ENCODE data around the gene TWNK.

TWNK gene

GRCh38 chr10:101005361-101005760 lies 18.0 kb downstream of the TWNK start:
- no peak overlapping the region for H3K9ac ChIP-seq (ENCODE audit: low read length in 2 of 2)

DNA sequence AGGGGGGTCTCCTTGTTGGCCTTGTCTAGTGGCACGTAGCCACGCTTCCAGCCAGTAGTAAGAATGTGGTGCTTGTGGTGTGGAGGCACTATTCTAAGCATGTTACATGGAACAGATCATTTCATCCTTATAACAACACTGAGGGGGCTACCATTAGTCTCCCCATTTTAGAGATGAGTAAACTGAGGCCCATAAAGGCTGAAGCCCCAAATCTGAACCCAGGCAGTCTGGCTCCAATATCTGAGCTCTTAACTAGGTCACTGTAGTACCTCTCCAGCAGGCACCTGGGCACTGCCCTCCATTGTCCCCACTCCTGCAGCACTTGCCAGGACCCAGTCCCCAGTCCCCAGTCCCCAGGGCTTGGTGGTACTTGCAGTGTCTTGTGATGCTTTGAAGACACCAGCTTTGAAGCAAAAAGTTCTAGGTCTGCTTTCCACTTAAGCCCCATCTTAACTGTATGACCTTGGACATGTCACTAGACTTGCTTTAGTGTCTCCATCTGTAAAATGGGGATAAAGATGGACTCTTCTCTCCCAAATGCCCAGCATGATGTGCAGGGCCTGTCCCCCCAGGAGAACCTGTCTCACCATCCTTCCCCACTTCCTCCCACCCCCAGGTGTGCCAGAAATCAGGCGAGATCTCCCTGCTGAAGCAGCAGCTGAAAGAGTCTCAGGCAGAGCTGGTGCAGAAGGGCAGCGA lies 18.7 kb downstream of the TWNK start:
- Histone ChIP-seq H3K9me3 (ENCODE audit: control insufficient read depth in 2 of 2, low read length in 2 of 2) (no peaks in the 10 kb centered on the region), H3K9ac (ENCODE audit: low read length in 2 of 2) (no peak overlapping the region), H3K27ac (ENCODE audit: low read length) (no peak overlapping the region), H3K36me3 (ENCODE audit: control insufficient read depth in 2 of 2, insufficient read depth in 2 of 2, low read length in 2 of 2) (peaks cover 25 to 26% of the 10 kb centered on the region in 2 donors), H3K27me3 (ENCODE audit: control insufficient read depth in 1 of 2, insufficient read depth in 2 of 2, low read length in 2 of 2) (no peaks in the 10 kb centered on the region), H3K4me1 (ENCODE audit: control insufficient read depth, insufficient read depth, low read length) (peaks cover 47% of the 10 kb centered on the region), H3K4me3 (ENCODE audit: low read length in 2 of 2) (no peak overlapping the region)

More at GRCh38 chr10:101005361-101005760, 18.0 kb downstream of the TWNK start:
- H3K36me3 ChIP-seq (ENCODE audit: control insufficient read depth in 2 of 2, insufficient read depth in 2 of 2, low read length in 2 of 2): peaks cover 25 to 26% of the 10 kb centered on the region in 2 donors
- no peaks in the 10 kb centered on the region for H3K27me3 ChIP-seq (ENCODE audit: control insufficient read depth in 1 of 2, insufficient read depth in 2 of 2, low read length in 2 of 2)
- no peaks in the 10 kb centered on the region for H3K9me3 ChIP-seq (ENCODE audit: control insufficient read depth in 2 of 2, low read length in 2 of 2)
- H3K4me3 ChIP-seq (ENCODE audit: low read length in 2 of 2): no peak overlapping the region
- H3K27ac ChIP-seq (ENCODE audit: low read length): no peak overlapping the region
- peaks cover 53% of the 10 kb centered on the region for H3K4me1 ChIP-seq (ENCODE audit: control insufficient read depth, insufficient read depth, low read length)

- peaks cover 41% of the 10 kb centered on the region for H3K4me1 ChIP-seq (ENCODE audit: control insufficient read depth, insufficient read depth, low read length)
- no peaks in the 10 kb centered on the region for H3K27me3 ChIP-seq (ENCODE audit: control insufficient read depth in 1 of 2, insufficient read depth in 2 of 2, low read length in 2 of 2)
- no peaks in the 10 kb centered on the region for H3K9me3 ChIP-seq (ENCODE audit: control insufficient read depth in 2 of 2, low read length in 2 of 2)
- H3K4me3 ChIP-seq (ENCODE audit: low read length in 2 of 2): no peak overlapping the region
- H3K27ac ChIP-seq (ENCODE audit: low read length): no peak overlapping the region
- H3K36me3 ChIP-seq (ENCODE audit: control insufficient read depth in 2 of 2, insufficient read depth in 2 of 2, low read length in 2 of 2): peaks cover 25 to 26% of the 10 kb centered on the region in 2 donors
- H3K9ac ChIP-seq (ENCODE audit: low read length in 2 of 2): no peak overlapping the region
These were observed 19.3 kb downstream of the TWNK start for GRCh38 chr10:101006593-101007098.

GRCh38 chr10:101007099-101007711 lies 19.9 kb downstream of the TWNK start:
- no peak overlapping the region for H3K9ac ChIP-seq (ENCODE audit: low read length in 2 of 2)
- peaks cover 39% of the 10 kb centered on the region for H3K4me1 ChIP-seq (ENCODE audit: control insufficient read depth, insufficient read depth, low read length)
- H3K9me3 ChIP-seq (ENCODE audit: control insufficient read depth in 2 of 2, low read length in 2 of 2): no peaks in the 10 kb centered on the region
- peaks cover 25 to 26% of the 10 kb centered on the region in 2 donors for H3K36me3 ChIP-seq (ENCODE audit: control insufficient read depth in 2 of 2, insufficient read depth in 2 of 2, low read length in 2 of 2)
- peak overlapping the region; percentile 31 for H3K27ac ChIP-seq (ENCODE audit: low read length)
- H3K4me3 ChIP-seq (ENCODE audit: low read length in 2 of 2): no peak overlapping the region
- H3K27me3 ChIP-seq (ENCODE audit: control insufficient read depth in 1 of 2, insufficient read depth in 2 of 2, low read length in 2 of 2): no peaks in the 10 kb centered on the region

- Histone ChIP-seq H3K27me3 (ENCODE audit: control insufficient read depth in 1 of 2, insufficient read depth in 2 of 2, low read length in 2 of 2) (no peaks in the 10 kb centered on the region), H3K4me1 (ENCODE audit: control insufficient read depth, insufficient read depth, low read length) (peaks cover 38% of the 10 kb centered on the region), H3K9me3 (ENCODE audit: control insufficient read depth in 2 of 2, low read length in 2 of 2) (no peaks in the 10 kb centered on the region), H3K9ac (ENCODE audit: low read length in 2 of 2) (peak overlapping the region; percentile 29 to 39), H3K27ac (ENCODE audit: low read length) (peak overlapping the region; percentile 67), H3K4me3 (ENCODE audit: low read length in 2 of 2) (no peak overlapping the region), H3K36me3 (ENCODE audit: control insufficient read depth in 2 of 2, insufficient read depth in 2 of 2, low read length in 2 of 2) (peaks cover 20% of the 10 kb centered on the region in 2 donors)
These were observed 20.8 kb downstream of the TWNK start for GRCh38 chr10:101007915-101008822.

DNA sequence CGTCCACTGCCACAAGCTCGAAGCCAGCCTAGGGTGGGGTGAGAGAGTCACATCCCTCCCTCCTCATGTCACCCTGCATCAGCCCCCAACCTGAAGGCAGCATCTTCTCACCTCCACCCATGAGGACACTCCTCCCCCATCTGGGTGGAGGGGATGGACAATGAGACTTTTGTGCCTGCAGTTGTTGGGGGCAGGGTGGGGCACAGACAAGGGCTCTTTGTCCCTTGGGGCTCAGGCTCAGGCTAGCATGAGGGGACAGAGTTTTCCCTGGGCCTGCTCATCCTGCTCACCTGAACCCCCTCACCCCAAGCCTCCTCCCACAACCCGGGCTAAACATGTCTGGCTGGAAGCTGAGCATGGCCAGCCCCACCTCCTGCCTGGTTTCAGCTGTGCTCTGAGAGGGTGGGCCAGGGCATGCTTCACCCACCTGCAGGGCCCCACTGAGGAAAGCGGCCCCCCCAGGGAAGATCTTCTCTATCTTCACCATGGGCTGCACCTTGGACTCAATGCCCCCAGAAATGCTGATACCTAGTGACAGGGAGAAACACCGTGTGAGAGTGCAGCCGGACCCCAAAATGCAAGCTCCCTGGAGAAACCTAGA lies 21.6 kb downstream of the TWNK start:
- Histone ChIP-seq H3K36me3 (ENCODE audit: control insufficient read depth in 2 of 2, insufficient read depth in 2 of 2, low read length in 2 of 2) (peaks cover 13% of the 10 kb centered on the region in 2 donors), H3K9me3 (ENCODE audit: control insufficient read depth in 2 of 2, low read length in 2 of 2) (no peaks in the 10 kb centered on the region), H3K9ac (ENCODE audit: low read length in 2 of 2) (no peak overlapping the region), H3K4me1 (ENCODE audit: control insufficient read depth, insufficient read depth, low read length) (peaks cover 38% of the 10 kb centered on the region), H3K4me3 (ENCODE audit: low read length in 2 of 2) (no peak overlapping the region), H3K27ac (ENCODE audit: low read length) (no peak overlapping the region), H3K27me3 (ENCODE audit: control insufficient read depth in 1 of 2, insufficient read depth in 2 of 2, low read length in 2 of 2) (no peaks in the 10 kb centered on the region)

GRCh38 chr10:101010329-101010728 lies 23.0 kb downstream of the TWNK start:
- Histone ChIP-seq H3K36me3 (ENCODE audit: control insufficient read depth in 2 of 2, insufficient read depth in 2 of 2, low read length in 2 of 2) (peaks cover 7 to 10% of the 10 kb centered on the region in 2 donors), H3K4me1 (ENCODE audit: control insufficient read depth, insufficient read depth, low read length) (peaks cover 45% of the 10 kb centered on the region), H3K27ac (ENCODE audit: low read length) (no peak overlapping the region), H3K9me3 (ENCODE audit: control insufficient read depth in 2 of 2, low read length in 2 of 2) (no peaks in the 10 kb centered on the region), H3K27me3 (ENCODE audit: control insufficient read depth in 1 of 2, insufficient read depth in 2 of 2, low read length in 2 of 2) (no peaks in the 10 kb centered on the region), H3K9ac (ENCODE audit: low read length in 2 of 2) (no peak overlapping the region), H3K4me3 (ENCODE audit: low read length in 2 of 2) (no peak overlapping the region)

DNA sequence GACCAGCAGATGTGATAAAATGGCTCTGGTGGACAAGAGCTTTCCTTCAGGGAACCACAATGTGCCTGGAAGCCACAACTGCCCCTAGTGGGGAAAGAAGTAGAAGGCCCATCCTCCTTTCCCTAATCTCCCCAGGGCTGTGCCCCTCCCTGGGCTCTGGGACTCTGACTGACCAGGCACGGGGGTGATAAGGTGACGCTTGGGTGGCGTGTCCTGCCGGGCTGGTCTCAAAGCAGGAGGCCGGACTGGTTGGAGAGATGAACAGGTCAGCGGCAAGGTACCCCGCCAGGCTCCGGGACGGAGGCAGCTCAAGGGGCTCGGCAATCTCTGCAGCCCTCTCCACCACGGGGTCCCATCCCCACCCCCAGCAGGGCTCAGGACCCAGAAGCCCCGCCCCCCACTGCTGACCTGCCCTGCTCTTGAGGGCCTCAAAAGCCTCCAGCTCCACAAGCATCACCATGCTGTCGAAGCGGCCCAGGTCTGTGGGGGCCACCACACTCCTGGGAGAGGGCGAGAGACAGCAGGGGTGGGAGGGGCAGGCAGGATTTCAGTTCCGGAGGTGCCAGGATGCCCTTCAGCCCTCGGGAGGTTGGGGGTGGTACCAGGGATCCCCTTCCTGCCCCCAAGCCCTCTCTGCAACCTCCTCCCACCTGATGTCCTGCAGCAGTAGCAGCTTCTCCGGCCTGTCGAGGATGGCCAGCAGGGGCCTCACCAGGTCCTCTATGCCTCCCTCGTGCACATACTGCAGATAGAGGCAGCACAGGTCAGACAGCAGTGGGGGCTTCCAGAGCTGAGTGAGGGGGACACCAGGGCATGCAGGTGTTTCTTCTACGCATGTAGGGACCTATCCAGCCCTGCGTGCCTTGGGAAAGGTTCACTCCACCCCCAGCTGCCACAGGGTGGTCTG lies 24.4 kb downstream of the TWNK start:
- Histone ChIP-seq H3K27me3 (ENCODE audit: control insufficient read depth in 1 of 2, insufficient read depth in 2 of 2, low read length in 2 of 2) (peaks cover 5 to 10% of the 10 kb centered on the region in 2 donors), H3K4me3 (ENCODE audit: low read length in 2 of 2) (no peak overlapping the region), H3K9me3 (ENCODE audit: control insufficient read depth in 2 of 2, low read length in 2 of 2) (no peaks in the 10 kb centered on the region), H3K9ac (ENCODE audit: low read length in 2 of 2) (peak overlapping the region in 1 of 2 donors; percentile 47), H3K36me3 (ENCODE audit: control insufficient read depth in 2 of 2, insufficient read depth in 2 of 2, low read length in 2 of 2) (peaks cover 0 to 2% of the 10 kb centered on the region in 2 donors), H3K4me1 (ENCODE audit: control insufficient read depth, insufficient read depth, low read length) (peaks cover 43% of the 10 kb centered on the region), H3K27ac (ENCODE audit: low read length) (no peak overlapping the region)

DNA sequence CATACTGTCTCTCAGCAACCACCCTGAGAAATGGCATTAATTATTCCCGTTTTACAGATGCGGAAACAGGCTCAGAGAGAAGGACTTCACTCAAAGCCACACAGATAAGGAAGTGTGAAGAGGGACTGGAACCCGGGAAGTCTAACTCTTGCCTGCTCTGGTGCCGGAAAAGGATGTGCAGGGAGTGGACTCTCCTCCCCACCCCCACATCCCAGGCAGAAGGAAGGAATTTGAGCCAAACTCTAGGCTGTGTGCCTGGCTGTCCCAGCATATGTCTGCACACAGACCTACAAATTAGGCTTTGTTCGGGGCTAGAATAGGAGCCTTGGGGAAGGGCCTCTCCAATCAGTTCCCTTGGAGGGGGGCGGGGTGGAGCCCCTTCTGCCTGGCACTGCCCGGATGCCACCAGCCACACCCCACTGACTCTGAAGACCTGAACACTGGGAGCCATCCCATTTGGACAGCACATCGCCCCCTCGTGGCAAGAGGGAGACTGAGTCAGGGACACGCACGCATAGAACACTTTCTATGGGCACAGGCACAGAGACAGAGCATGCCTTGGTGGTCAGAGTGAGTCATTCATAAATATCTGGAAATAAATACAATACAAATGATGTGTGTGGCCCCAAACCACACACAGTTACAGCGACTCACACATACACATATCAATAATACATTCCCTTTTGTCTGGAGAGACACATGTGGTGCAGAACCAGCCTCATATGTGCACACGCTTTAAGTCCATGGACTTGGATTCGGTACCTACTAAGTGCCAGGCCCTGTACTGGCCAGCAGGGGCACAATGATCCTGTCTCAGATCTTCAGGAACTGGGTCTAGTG lies 25.4 kb downstream of the TWNK start:
- Histone ChIP-seq H3K9me3 (ENCODE audit: control insufficient read depth in 2 of 2, low read length in 2 of 2) (no peaks in the 10 kb centered on the region), H3K4me3 (ENCODE audit: low read length in 2 of 2) (peak overlapping the region in 1 of 2 donors; percentile 35), H3K9ac (ENCODE audit: low read length in 2 of 2) (peak overlapping the region in 1 of 2 donors; percentile 47), H3K27ac (ENCODE audit: low read length) (peak overlapping the region; percentile 58), H3K4me1 (ENCODE audit: control insufficient read depth, insufficient read depth, low read length) (peaks cover 36% of the 10 kb centered on the region), H3K27me3 (ENCODE audit: control insufficient read depth in 1 of 2, insufficient read depth in 2 of 2, low read length in 2 of 2) (peaks cover 7 to 14% of the 10 kb centered on the region in 2 donors), H3K36me3 (ENCODE audit: control insufficient read depth in 2 of 2, insufficient read depth in 2 of 2, low read length in 2 of 2) (no peaks in the 10 kb centered on the region)

All from stomach smooth muscle (tissue), 2 donors.